ENCODE results near the gene EPHA3. TPM values are rescaled to one million over a fixed set of nuclear protein-coding genes. Genes with fewer than 3 reads are reported as not detected.

The EPHA3 gene
- total RNA-seq, 3 donors from 2014 or later: not detected

DNA sequence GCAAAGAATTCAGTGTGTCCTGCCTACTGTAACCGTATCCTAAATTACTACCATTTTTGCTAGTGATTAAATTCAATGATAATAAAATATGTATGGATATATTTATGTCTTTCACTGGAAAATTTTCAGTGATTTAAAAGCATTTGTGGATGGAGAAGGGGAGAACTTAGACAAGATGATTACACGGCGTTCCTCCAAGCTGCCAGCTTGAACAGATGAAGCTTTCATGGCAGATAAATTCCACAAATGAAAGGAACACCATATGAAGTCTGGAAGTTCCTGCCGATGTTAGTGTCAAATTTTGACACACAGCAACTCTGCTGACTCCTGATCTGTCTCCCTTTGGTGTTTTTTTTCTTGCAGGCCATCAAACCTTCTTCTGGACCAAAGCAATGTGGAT, 364.7 kb downstream of the EPHA3 start:
- DNase-seq: no peak
- H3K4me3 Mint-ChIP-seq: no peak overlapping the region
- no peak for ATAC-seq
- H3K36me3 Mint-ChIP-seq (ENCODE audit: insufficient read depth): no peaks in the 10 kb centered on the region
- peaks cover 7% of the 10 kb centered on the region for H3K9me3 Mint-ChIP-seq
- no peaks in the 10 kb centered on the region for H3K27me3 Mint-ChIP-seq (ENCODE audit: low read depth)
- no peaks in the 10 kb centered on the region for H3K4me1 Mint-ChIP-seq (ENCODE audit: low read depth)

DNA sequence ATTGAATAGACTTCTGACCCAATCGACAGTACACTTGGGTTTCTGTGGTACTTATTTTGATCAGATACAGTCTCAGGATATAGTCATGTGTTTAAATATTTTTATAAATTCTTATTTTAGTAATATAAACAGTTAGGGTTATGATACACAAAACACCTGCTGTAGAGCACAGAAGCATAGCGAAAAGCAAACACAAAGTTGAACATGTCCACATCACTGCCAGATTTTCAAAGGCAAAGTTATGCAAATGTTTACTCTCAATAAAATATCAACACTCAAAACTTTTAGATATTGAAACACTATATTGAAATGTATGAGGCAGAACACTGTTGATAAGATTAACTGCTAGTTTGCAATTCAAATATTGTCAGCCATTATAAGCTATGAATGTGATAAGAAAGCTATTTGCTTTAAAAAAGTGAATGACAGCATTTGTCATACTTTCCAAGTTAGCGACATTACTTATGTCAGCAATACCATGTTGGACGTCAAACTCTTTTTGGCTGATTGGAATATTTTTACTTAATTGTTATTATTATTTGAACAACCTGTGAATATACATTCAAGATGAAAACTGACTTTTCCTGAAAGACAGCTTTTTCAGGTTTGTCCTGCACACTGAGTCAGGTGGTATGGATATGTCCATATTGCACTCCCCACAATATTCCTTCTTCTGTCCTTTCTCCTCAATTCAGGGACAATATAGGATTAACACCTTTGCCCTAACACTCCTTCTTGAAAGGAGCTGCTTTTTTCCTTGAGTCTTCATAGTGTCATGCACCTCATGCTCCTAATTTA, 367.1 kb downstream of the EPHA3 start:
- no peaks in the 10 kb centered on the region for H3K27me3 Mint-ChIP-seq (ENCODE audit: low read depth)
- no peak overlapping the region for H3K4me3 Mint-ChIP-seq
- no peaks in the 10 kb centered on the region for H3K36me3 Mint-ChIP-seq (ENCODE audit: insufficient read depth)
- H3K4me1 Mint-ChIP-seq (ENCODE audit: low read depth): no peaks in the 10 kb centered on the region
- H3K9me3 Mint-ChIP-seq: peaks cover 17% of the 10 kb centered on the region
- ATAC-seq (no peak), DNase-seq (no peak)

DNA sequence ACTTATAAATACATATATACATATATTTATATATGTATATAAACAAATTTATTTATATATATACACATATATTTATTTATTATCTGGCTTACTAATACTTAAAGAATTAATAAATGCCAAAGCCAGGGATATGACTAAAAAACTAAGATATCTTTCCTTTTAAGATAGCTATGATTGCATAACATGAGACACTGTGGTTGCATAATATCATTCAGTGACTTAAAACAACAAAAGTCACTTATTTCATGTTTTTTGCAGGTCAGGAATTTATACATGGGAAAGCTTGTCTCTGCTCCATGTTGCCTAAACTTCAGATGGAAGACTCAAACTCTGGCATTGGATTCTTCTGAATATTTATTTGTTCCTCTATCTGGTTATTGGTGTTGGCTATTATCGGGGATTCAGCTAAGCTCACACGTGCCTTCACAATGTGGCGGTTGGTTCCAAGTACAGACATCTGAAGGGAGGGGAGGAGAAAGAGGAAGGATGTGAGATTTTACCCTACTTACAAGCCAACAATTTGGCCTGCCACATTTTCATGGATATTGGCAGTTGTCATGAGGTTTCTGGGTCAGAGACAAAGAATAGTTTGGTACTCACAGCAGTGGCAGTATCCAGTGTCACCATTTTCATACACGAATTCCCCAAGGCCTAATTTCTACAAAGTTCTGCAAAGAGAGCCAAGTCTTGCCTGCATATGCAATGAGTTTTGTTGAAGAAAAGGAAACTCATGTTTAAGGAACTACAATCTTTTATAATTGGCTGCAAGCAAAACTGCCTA, 381.6 kb downstream of the EPHA3 start:
- peaks cover 17% of the 10 kb centered on the region for H3K9me3 Mint-ChIP-seq

DNA sequence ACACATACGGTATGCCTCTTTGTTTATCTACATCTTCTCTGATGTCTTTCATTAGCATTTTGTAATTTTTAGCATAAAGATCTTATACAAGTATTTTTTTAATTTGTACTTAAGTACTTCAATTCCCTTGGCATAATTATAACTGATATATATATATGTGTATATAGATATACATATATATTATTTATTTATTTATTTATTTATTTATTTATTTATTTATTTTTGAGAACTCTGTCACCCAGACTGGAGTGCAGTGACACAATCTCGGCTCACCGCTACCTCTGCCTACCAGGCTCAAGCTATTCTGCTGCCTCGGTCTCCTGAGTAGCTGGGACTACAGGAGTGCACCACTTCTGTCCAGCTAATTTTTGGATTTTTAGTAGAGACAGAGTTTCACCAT, 382.7 kb downstream of the EPHA3 start:
- H3K4me3 Mint-ChIP-seq: no peak overlapping the region
- H3K4me1 Mint-ChIP-seq (ENCODE audit: low read depth): no peaks in the 10 kb centered on the region
- no peaks in the 10 kb centered on the region for H3K27me3 Mint-ChIP-seq (ENCODE audit: low read depth)
- H3K36me3 Mint-ChIP-seq (ENCODE audit: insufficient read depth): no peaks in the 10 kb centered on the region
- H3K9me3 Mint-ChIP-seq: peaks cover 14% of the 10 kb centered on the region
- no peak for ATAC-seq
- no peak for DNase-seq

More for the DNA sequence above, 381.6 kb downstream of the EPHA3 start:
- Mint-ChIP-seq H3K4me1 (ENCODE audit: low read depth) (no peaks in the 10 kb centered on the region), H3K36me3 (ENCODE audit: insufficient read depth) (no peaks in the 10 kb centered on the region), H3K4me3 (no peak overlapping the region), H3K27me3 (ENCODE audit: low read depth) (no peaks in the 10 kb centered on the region)
- DNase-seq (no peak), ATAC-seq (no peak)

DNA sequence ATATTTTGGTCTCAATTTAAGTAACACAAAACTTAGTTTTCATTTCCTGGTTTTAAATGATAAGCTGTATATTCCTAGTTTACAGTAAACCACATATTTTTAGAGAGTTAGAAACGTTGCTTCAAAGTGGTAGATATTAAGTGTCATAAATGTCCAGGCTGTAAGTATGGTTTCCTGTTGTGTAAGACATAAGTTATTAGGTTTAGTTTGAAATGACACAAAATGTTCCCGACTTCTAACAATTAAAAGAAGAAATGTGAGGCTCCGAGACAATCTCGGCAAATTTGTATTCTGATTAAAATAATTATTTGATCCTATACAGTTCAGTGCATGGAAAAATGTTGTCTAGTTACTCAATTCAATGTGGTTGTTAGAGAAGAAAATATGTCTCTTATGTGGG, 387.3 kb downstream of the EPHA3 start:
- Mint-ChIP-seq H3K4me1 (ENCODE audit: low read depth) (no peaks in the 10 kb centered on the region), H3K9me3 (no peaks in the 10 kb centered on the region), H3K36me3 (ENCODE audit: insufficient read depth) (no peaks in the 10 kb centered on the region), H3K4me3 (no peak overlapping the region), H3K27me3 (ENCODE audit: low read depth) (no peaks in the 10 kb centered on the region)
- DNase-seq (no peak), ATAC-seq (no peak)

DNA sequence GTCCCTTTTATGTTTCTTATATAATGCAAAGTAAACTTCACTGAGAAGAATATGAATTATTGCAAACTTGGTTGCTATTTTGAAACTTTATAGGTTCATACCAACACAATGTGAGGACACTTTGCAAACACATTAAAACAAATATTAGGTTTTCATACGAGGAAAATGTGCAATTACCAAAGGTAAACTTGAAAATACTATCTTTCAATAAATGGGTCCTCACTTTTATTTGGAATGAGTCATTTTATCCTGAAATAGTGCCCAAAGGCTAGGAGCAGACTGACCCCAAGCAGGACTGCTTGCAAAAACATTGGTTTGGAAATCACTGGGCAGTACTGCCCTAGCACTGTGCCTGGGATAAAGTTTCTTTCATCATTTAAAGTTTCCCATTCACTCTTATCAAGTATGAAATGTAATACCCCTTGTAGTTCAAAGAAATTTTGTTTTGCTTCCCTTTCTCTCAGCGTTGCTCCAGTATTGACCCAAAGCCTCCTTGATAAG, 396.5 kb downstream of the EPHA3 start:
- Mint-ChIP-seq H3K27me3 (ENCODE audit: low read depth) (no peaks in the 10 kb centered on the region), H3K36me3 (ENCODE audit: insufficient read depth) (no peaks in the 10 kb centered on the region), H3K4me3 (no peak overlapping the region), H3K9me3 (peaks cover 11% of the 10 kb centered on the region), H3K4me1 (ENCODE audit: low read depth) (no peaks in the 10 kb centered on the region)
- no peak for DNase-seq
- ATAC-seq: no peak

DNA sequence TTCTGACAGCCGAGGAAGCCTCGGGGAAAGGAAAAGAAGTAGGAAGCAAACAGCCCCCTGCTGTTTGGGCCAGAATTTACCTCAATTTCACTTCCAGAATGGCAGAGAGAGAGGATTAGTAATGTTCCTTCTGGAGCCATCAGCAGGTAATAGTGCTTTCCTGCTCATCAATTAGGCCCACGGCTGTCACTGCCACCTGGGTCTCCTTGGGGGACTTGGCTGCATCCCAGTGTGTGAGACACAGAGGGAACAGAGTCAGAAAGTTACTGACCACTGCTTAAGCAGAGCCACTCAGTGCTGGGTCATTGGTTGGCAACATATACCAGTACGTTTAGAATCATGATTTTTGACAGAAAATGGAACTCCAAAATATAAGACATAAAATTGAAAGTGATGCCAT, 397.0 kb downstream of the EPHA3 start:
- Mint-ChIP-seq H3K36me3 (ENCODE audit: insufficient read depth) (no peaks in the 10 kb centered on the region), H3K27me3 (ENCODE audit: low read depth) (no peaks in the 10 kb centered on the region), H3K4me3 (no peak overlapping the region), H3K4me1 (ENCODE audit: low read depth) (no peaks in the 10 kb centered on the region), H3K9me3 (peaks cover 11% of the 10 kb centered on the region)
- ATAC-seq (no peak), DNase-seq (no peak)

DNA sequence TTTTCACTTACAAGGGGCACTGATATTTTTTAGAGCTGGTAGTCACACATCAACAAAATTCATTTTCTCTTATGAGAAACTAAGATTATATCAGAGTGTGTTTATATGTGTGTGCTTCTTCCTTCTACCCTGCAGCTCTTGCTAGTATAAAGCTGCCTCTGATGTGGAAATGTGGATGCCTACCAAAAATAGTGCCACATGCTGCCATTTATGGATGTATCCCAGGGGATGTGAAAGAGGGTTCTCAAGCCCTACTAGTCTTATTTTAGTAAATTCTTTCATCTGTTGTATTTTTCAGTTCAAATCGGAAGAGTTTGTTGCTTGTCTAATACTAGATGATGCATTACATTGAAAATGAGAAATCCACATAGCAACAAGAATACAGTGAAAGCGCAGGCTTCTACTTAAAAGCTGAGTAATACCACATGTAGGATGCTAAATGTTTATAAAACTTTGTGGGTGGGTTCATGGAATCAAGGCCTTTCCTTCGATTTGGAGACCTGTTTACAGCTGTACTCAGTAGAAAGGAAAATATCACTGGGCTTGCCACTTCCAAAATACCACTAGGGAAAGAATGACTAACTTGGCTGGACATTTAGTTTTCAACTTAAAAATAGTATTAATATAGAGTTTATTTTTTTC, 399.2 kb downstream of the EPHA3 start:
- Mint-ChIP-seq H3K36me3 (ENCODE audit: insufficient read depth) (no peaks in the 10 kb centered on the region), H3K4me1 (ENCODE audit: low read depth) (no peaks in the 10 kb centered on the region), H3K27me3 (ENCODE audit: low read depth) (no peaks in the 10 kb centered on the region), H3K4me3 (no peak overlapping the region), H3K9me3 (peaks cover 8% of the 10 kb centered on the region)
- DNase-seq: no peak
- ATAC-seq: no peak

DNA sequence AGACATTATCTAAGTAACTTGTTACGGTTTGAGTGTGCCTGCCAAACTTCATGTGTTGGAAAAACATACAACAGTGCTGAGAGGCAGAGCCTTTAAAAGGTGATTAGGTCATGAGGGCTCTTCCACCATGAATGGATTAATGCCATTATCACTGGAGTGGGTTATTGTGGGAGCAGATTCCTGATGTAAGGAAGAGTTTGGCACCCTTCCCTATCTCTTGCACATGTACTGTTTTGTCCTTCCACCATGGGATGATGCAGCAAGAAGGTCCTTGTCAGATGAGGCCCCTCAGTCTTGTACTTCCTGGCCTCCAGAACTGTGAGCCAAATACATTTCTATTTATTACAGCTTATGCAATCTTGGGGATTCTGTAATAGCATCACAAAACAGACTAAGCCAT, 413.9 kb downstream of the EPHA3 start:
- no peaks in the 10 kb centered on the region for H3K4me1 Mint-ChIP-seq (ENCODE audit: low read depth)
- ATAC-seq (no peak), DNase-seq (no peak)
- H3K9me3 Mint-ChIP-seq: peaks cover 9% of the 10 kb centered on the region
- H3K36me3 Mint-ChIP-seq (ENCODE audit: insufficient read depth): no peaks in the 10 kb centered on the region
- no peak overlapping the region for H3K4me3 Mint-ChIP-seq
- no peaks in the 10 kb centered on the region for H3K27me3 Mint-ChIP-seq (ENCODE audit: low read depth)

DNA sequence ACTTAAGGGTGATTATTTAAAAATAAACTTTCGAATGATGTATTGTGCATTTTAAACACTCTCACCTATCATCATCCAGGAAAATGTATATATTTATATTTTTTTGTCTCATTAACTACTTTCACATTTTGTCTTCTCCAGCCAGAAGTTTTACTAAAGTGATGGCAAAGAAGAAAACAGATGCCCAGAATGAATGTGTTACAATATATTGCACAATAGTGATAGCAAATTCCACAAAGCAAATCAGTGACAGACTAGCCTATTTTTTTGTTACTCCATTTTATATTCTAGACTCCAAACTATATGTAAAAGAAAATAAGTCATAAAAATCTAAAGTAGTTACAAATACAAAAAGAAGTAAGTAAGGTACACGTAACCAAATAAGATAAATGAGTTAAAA, 414.7 kb downstream of the EPHA3 start:
- H3K4me3 Mint-ChIP-seq: no peak overlapping the region
- H3K9me3 Mint-ChIP-seq: peaks cover 9% of the 10 kb centered on the region
- no peak for DNase-seq
- no peaks in the 10 kb centered on the region for H3K36me3 Mint-ChIP-seq (ENCODE audit: insufficient read depth)
- ATAC-seq: no peak
- H3K4me1 Mint-ChIP-seq (ENCODE audit: low read depth): no peaks in the 10 kb centered on the region
- no peaks in the 10 kb centered on the region for H3K27me3 Mint-ChIP-seq (ENCODE audit: low read depth)

DNA sequence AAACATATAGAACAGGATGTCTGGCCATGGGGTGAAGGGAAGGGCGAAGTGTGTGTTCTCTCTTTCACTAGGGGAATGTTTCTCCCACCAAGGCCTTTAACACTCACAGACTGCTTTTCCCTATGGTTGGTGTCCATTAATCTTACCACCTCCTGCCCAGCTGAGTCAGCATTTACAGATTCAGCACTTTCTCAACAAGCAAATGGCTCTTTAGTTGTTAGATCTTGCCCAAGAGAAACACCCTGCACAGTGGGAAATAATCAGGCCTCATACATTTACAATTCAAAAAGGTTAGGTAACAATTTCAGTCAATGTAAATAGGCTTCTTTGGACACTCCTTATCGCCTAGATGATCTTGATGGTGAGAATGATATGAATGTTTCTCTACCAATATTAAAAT, 418.2 kb downstream of the EPHA3 start:
- no peak for ATAC-seq
- H3K4me1 Mint-ChIP-seq (ENCODE audit: low read depth): no peaks in the 10 kb centered on the region
- H3K4me3 Mint-ChIP-seq: no peak overlapping the region

DNA sequence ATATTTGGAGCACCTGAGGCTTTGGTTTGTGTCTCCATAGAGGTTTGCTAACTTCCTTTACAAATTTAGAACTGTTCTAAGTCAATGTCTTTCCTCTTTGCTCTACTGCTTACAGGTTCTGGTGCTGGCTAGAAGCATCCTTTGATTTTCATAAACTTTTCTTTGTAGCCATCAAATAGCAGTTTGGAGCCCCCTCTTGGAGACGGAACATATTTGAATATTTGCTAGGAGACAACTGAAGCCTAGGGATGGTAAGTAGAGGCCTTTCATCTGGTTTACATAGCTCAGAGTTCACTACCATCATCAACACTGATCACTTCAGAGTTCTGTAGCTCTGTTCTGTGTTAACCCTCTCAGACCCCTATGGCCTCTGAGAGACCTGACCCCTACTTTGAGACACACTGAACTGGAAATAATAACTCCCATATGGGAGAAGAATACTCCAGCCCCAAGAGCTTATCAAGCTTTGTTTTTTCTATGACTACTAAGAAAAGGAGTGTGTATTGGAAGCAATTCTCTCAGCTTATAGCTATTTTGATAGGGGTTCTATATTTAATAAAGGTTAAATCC, 420.4 kb downstream of the EPHA3 start:
- no peaks in the 10 kb centered on the region for H3K36me3 Mint-ChIP-seq (ENCODE audit: insufficient read depth)
- no peaks in the 10 kb centered on the region for H3K27me3 Mint-ChIP-seq (ENCODE audit: low read depth)
- ATAC-seq (no peak), DNase-seq (no peak)
- peaks cover 10% of the 10 kb centered on the region for H3K9me3 Mint-ChIP-seq
- H3K4me3 Mint-ChIP-seq: no peak overlapping the region
- H3K4me1 Mint-ChIP-seq (ENCODE audit: low read depth): no peaks in the 10 kb centered on the region

More for the DNA sequence above, 418.2 kb downstream of the EPHA3 start:
- no peaks in the 10 kb centered on the region for H3K36me3 Mint-ChIP-seq (ENCODE audit: insufficient read depth)
- H3K9me3 Mint-ChIP-seq: peaks cover 10% of the 10 kb centered on the region
- no peak for DNase-seq
- H3K27me3 Mint-ChIP-seq (ENCODE audit: low read depth): no peaks in the 10 kb centered on the region
